PC-3 (cell line): Measurements from ENCODE around the gene MGARP. TPM values are rescaled to one million over a fixed set of nuclear protein-coding genes. Genes with fewer than 3 reads are reported as not detected.

Experiments
- ATAC-seq: fragments of 200-7000 bp; cut with Tn5 transposase; 2 replicates; pipeline ENCODE4 v1.9.1; 2020; ENCODE audit warnings: mild to moderate bottlenecking, moderate library complexity
- BruUV-seq: library from RNA; stranded (reverse); fragments of 400-500 nt; replicated peaks from 2 replicates; lab custom pipeline; 2021; lab: Mats Ljungman, UMichigan
- CTCF ChIA-PET: fragments of 300-600 bp; sonication (Branson Sonifier 250); formaldehyde crosslinking; loops from one replicate; lab custom pipeline; 2022; ENCODE audit warnings: antibody characterized with exemption; lab: Charles Lee
- POLR2A ChIA-PET: fragments of 300-600 bp; sonication (Branson Sonifier 250); formaldehyde crosslinking; loops from one replicate; lab custom pipeline; 2022; ENCODE audit warnings: antibody characterized with exemption; ENCODE audit not compliant: unreplicated experiment; lab: Charles Lee
- DNase-seq: peaks from one replicate; pipeline ENCODE4 v3.0.0-alpha.2; 2015
- H2AFZ ChIP-seq: fragments of 300-600 bp; sonication (generic); 2 replicates; pipeline ENCODE4 v1.6.0; 2016; ENCODE audit warnings: antibody characterized with exemption, low read length
- H3F3A ChIP-seq: fragments of 300-600 bp; sonication (generic); one replicate; pipeline ENCODE4 v1.6.0; 2017; ENCODE audit warnings: antibody characterized with exemption, low read length, control low read depth, mild to moderate bottlenecking; ENCODE audit not compliant: unreplicated experiment
- H3K27ac ChIP-seq: fragments of 300-600 bp; sonication (generic); 2 replicates; pipeline ENCODE4 v1.5.1; 2016; ENCODE audit warnings: mild to moderate bottlenecking, low read length
- H3K27me3 ChIP-seq: fragments of 300-600 bp; sonication (generic); 2 replicates; pipeline ENCODE4 v1.6.1; 2016; ENCODE audit warnings: low read length, mixed read lengths
- H3K36me3 ChIP-seq: fragments of 300-600 bp; sonication (generic); 2 replicates; pipeline ENCODE4 v1.6.1; 2016; ENCODE audit warnings: low read depth, mixed run types, low read length, mixed read lengths
- H3K4me1 ChIP-seq: fragments of 300-600 bp; sonication (generic); 2 replicates; pipeline ENCODE4 v1.5.1; 2016; ENCODE audit warnings: low read length; ENCODE audit not compliant: insufficient read depth
- H3K4me2 ChIP-seq: fragments of 300-600 bp; sonication (generic); 2 replicates; pipeline ENCODE4 v1.6.0; 2016; ENCODE audit warnings: low read length
- H3K4me3 ChIP-seq: fragments of 300-600 bp; sonication (generic); 2 replicates; pipeline ENCODE4 v1.5.1; 2016; ENCODE audit warnings: mild to moderate bottlenecking, low read length, mixed read lengths
- H3K79me2 ChIP-seq: fragments of 300-600 bp; sonication (generic); 2 replicates; pipeline ENCODE4 v1.6.1; 2017; ENCODE audit warnings: low read length, mixed read lengths
- H3K9ac ChIP-seq: fragments of 300-600 bp; sonication (generic); 2 replicates; pipeline ENCODE4 v1.6.0; 2016; ENCODE audit warnings: mild to moderate bottlenecking, low read length
- H3K9me2 ChIP-seq: fragments of 300-600 bp; sonication (generic); replicated peaks from 2 replicates; pipeline ENCODE4 v1.6.1; 2016; ENCODE audit warnings: mixed run types, low read length, mixed read lengths
- H3K9me3 ChIP-seq: fragments of 300-600 bp; sonication (generic); 2 replicates; pipeline ENCODE4 v1.6.1; 2016; ENCODE audit warnings: low read length, mixed read lengths
- H4K20me1 ChIP-seq: fragments of 300-600 bp; sonication (generic); 2 replicates; pipeline ENCODE4 v1.6.1; 2016; ENCODE audit warnings: low read length, mixed read lengths
- CTCF ChIP-seq: fragments of 300-600 bp; sonication (generic); conservative IDR thresholded peaks from 2 replicates; pipeline ENCODE4 v1.5.1; 2017; ENCODE audit warnings: antibody characterized with exemption, low read depth, mild to moderate bottlenecking, low read length
- EZH2 ChIP-seq: fragments of 300-600 bp; sonication (generic); IDR thresholded peaks from one replicate; pipeline ENCODE4 v1.6.1; 2017; ENCODE audit warnings: antibody characterized with exemption, mild to moderate bottlenecking, low read length; ENCODE audit not compliant: unreplicated experiment
- EZH2phosphoT487 ChIP-seq: fragments of 300-600 bp; sonication (generic); IDR thresholded peaks from 2 replicates; pipeline ENCODE4 v1.6.1; 2018; ENCODE audit warnings: mild to moderate bottlenecking, antibody characterized with exemption, low read length, borderline replicate concordance
- intact Hi-C: fragments of 100-400 bp; cut with micrococcal nuclease; formaldehyde crosslinking; loops from 2 replicates; pipeline ENCODE4 v1.9.0; 2023
- total RNA-seq: library from RNA; depleted of rRNA; stranded (reverse); fragments of >200 nt; gene quantifications from 2 replicates; pipeline ENCODE4 v1.2.3, GENCODE V29; 2014

Gene MGARP
- total RNA-seq, 1 experiment from 2014 or later: 0.33 TPM

GRCh38 chr4:139223682-139224317 is 56.2 kb downstream of the MGARP start:
- Histone ChIP-seq H3K79me2 (no peaks in the 10 kb centered on the region), H4K20me1 (no peaks in the 10 kb centered on the region), H3K9me2 (no peaks in the 10 kb centered on the region), H3K27ac (no peak overlapping the region), H3K36me3 (no peaks in the 10 kb centered on the region), H3K9me3 (no peaks in the 10 kb centered on the region), H3K4me3 (no peak overlapping the region), H3K4me1 (no peaks in the 10 kb centered on the region), H2AFZ (no peak overlapping the region), H3K4me2 (no peak overlapping the region), H3K9ac (no peak overlapping the region), H3F3A (no peaks in the 10 kb centered on the region), H3K27me3 (no peaks in the 10 kb centered on the region)
- DNase-seq (peak; percentile 37), ATAC-seq (no peak)
- TF ChIP-seq CTCF (no peak), EZH2phosphoT487 (no peak), EZH2 (no peak)
- no TSS peak for BruUV-seq
- CTCF ChIA-PET: interaction anchor here (0.6 kb wide), 1 partner anchor 126 kb away, joined by 3 read pairs; no protein-coding TSS in a partner anchor
- POLR2A ChIA-PET: no interaction called here
- intact Hi-C loops: no loop called here

- ChIA-PET CTCF (no interaction called here), POLR2A (no interaction called here)
- H3K9me3 ChIP-seq: no peaks in the 10 kb centered on the region
- TF ChIP-seq CTCF (no peak), EZH2phosphoT487 (no peak), EZH2 (no peak)
- no TSS peak for BruUV-seq
- H3K36me3 ChIP-seq: no peaks in the 10 kb centered on the region
- intact Hi-C loops: no loop called here
- ATAC-seq (no peak), DNase-seq (no peak)
- no peak overlapping the region for H2AFZ ChIP-seq
- H3K9ac ChIP-seq: no peak overlapping the region
- H3K9me2 ChIP-seq: no peaks in the 10 kb centered on the region
- H3K4me2 ChIP-seq: no peak overlapping the region
- H3F3A ChIP-seq: no peaks in the 10 kb centered on the region
- H3K4me3 ChIP-seq: no peak overlapping the region
- H3K27me3 ChIP-seq: no peaks in the 10 kb centered on the region
- H3K79me2 ChIP-seq: no peaks in the 10 kb centered on the region
- H3K27ac ChIP-seq: no peak overlapping the region
- H3K4me1 ChIP-seq: no peaks in the 10 kb centered on the region
- no peaks in the 10 kb centered on the region for H4K20me1 ChIP-seq
These were observed 57.8 kb downstream of the MGARP start for GRCh38 chr4:139222215-139222614.

- Histone ChIP-seq H4K20me1 (no peaks in the 10 kb centered on the region), H2AFZ (no peak overlapping the region), H3K36me3 (no peaks in the 10 kb centered on the region), H3K9ac (no peak overlapping the region), H3K27ac (no peak overlapping the region), H3K9me2 (no peaks in the 10 kb centered on the region), H3K79me2 (no peaks in the 10 kb centered on the region), H3K27me3 (no peaks in the 10 kb centered on the region), H3K4me2 (no peak overlapping the region), H3K4me1 (no peaks in the 10 kb centered on the region), H3F3A (no peaks in the 10 kb centered on the region), H3K9me3 (no peaks in the 10 kb centered on the region), H3K4me3 (no peak overlapping the region)
- BruUV-seq: no TSS peak
- ChIA-PET POLR2A (no interaction called here), CTCF (no interaction called here)
- intact Hi-C loops: no loop called here
- no peak for TF ChIP-seq EZH2phosphoT487
- no peak for ATAC-seq
- no peak for DNase-seq
These were observed 58.3 kb downstream of the MGARP start for GRCh38 chr4:139221687-139222086.
